GM19035 (cell line): Measurements from ENCODE around the gene NBEA.

Experiments used
- ATAC-seq: cut with Tn5 transposase; IDR thresholded peaks from one replicate; pipeline ENCODE4 v1.9.1; 2021; ENCODE audit not compliant: unreplicated experiment

The NBEA gene

GRCh38 chr13:35496761-35497386, 554.8 kb downstream of the NBEA start:
- ATAC-seq, result no peak

DNA sequence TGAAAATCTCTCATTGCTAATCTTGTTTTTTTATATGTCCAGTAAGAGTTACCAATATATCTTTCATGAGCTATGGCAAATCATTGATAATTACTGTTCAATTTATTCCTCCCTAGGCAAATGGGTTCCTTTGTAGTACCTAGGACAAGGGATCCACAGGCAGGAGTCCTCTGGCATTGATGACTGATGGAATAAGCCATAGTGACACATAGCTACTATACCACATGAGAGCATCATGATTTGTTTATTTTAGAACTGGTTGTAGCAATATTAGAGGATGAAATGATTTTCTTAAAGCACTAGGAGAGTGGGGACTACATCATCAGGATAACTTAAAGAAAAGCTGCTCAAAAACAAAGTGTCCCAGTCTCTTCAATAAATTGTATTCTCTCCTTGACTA, 556.2 kb downstream of the NBEA start:
- ATAC-seq, result no peak

GRCh38 chr13:35499196-35499662, 557.2 kb downstream of the NBEA start:
- no peak for ATAC-seq

DNA sequence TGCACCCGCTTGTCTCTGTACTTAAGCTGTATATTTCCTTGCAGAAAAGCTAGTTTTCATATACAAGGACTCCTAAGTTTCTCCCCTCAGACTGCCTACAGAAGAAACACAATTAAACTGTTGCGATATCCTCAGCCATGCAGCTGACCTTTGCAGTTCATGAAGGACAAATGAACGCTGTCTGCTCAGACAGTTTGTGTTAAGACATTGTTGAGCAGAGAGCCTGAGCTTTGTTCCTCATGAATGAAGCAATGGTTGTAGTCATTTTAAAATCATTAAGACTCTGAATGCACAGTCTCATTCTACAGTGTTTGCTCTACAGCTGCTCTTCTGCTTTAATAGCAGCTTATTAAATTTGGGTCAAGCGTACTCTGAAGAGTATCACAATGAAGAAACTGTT, 557.6 kb downstream of the NBEA start:
- no peak for ATAC-seq

DNA sequence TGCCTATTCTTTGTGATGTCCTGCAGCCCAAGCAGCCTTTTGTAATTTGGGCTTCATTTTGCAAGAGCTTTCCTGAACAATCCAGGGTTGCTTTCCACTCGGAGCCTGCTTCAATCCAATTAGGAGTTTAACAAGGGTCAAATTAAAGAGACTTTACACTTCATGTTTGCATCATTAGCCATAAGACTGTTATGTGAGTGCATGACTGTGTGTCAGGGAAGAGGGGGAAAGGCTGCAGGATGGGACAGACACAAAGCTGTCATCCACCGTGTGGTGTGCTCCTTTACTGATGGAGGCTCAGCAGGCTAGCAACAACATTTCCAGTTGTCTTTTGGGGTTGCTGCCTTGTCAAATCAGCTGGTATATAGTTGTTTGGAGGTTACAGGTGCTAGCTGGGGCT, 558.1 kb downstream of the NBEA start:
- no peak for ATAC-seq

- no peak for ATAC-seq
Observed at GRCh38 chr13:35501661-35502235, 559.7 kb downstream of the NBEA start.

DNA sequence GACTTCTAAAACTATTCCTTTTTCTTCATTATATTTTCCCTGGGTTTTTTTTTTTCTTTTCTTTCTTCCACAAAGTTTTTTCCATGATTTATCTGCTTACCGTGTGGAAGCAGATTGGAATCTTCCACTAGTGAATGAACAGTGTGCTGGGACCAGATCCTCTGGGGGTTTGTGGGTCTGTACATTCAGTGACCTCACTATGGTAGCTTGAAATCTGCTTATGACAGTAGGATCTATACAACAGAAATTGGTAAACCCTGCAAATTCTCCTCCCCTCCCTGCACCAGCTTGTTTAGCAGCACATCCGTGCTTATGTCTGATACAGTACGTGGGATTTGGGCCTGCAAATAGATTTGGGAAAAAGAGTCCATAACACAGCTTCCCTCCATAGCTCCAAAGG, 560.4 kb downstream of the NBEA start:
- no peak for ATAC-seq

DNA sequence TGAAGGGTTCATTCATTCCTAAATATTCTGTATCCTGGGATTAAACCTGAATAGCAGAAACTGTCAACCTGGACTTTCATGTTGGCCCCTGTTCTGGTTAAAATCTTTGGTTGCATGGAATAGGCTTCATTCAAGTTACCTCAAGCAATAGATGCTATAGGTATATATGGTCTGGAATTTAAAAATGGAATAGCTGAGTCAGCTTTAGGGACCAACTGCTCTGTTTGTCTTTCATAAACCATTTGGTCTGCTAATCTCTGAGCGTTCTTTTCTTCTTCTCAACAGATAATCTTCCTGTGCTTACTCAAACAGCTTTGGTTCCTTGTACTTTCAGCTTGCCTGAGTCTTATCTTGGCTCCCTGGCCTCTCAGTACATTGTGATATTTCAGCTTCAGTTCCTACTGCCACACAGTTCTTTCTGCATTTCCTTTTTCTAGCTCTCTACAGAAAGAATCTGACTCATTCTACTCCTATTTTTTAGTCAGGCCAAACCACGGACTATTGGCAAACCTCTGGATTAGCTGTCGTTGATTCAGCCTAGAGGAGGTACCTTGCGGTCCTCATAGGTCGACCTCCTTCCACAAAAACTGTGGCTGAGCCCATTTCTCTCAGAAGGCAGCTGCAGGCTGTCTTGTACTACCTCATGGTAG, 570.3 kb downstream of the NBEA start:
- no peak for ATAC-seq

DNA sequence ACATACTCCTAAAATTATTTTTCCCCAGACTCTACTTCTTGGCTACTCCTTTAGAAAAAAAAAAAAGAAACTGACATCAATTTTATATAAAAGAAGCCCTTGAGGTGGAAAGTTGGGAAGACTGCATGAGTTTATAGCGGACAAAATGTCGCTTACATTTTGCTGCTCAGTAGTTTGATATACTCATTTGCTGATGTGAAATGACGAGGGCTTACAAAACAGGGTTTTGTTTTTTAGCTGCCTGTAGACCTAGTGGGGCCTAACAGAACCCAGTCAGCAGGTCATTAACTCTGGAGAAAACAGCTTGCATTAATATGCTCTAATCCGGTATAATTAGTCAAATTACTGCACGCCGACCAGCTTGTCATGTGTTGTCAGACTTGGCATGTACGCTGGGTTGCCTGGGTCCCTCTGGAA, 572.0 kb downstream of the NBEA start:
- ATAC-seq, result no peak

DNA sequence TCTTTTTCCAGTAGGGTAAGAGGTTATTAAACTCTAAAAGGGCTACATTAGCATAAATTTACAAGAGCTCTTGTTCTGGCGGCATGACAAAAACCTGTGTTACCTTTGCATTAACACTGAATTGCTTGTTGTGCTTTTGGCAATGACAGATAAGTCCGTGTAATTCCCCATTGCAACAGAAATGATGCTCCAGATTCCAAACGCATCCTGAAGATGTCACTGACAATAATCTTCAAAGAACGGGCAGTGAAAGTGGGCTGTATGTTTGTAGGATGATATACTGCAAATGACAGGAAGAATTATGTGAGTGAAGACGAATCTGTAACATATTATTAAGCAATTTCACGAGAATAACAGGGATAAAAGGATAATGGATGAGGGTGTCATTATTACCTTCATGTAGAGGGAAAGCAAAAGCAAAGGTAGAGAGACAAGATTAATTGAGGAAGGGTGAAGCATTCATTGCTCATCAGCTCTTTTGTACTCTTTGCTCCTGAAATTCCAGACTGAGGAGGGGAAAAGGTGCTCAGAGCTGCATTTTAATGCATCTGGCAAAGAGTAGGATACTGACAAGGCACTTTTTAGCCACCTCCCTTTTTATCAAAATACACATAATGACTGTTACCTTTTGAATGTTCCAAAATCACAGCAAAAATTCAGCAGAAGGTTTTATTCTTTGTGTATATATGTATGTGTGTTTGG, 572.9 kb downstream of the NBEA start:
- no peak for ATAC-seq

GRCh38 chr13:35518337-35518946, 576.4 kb downstream of the NBEA start:
- ATAC-seq, result no peak

DNA sequence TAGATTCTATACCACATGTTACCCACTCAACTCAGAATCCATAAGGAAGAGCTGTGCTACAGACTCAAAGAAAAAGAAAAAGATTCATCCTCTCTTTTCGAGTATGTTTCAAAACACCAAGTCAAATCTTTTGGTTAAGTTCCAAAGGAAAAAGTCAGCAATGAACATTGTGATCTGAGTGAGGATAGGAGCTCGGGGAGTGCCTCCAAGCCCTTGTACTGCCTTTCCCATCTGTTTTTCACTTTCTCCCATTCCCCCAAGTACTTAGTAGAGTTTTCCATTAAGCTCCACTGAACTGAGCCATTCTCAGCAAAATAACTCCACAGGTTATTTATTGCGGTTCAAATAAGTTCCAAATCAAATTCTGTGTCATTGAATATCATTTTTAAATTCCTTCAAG, 582.1 kb downstream of the NBEA start:
- ATAC-seq, result no peak

- no peak for ATAC-seq
Observed at GRCh38 chr13:35526577-35526976, 584.5 kb downstream of the NBEA start.

DNA sequence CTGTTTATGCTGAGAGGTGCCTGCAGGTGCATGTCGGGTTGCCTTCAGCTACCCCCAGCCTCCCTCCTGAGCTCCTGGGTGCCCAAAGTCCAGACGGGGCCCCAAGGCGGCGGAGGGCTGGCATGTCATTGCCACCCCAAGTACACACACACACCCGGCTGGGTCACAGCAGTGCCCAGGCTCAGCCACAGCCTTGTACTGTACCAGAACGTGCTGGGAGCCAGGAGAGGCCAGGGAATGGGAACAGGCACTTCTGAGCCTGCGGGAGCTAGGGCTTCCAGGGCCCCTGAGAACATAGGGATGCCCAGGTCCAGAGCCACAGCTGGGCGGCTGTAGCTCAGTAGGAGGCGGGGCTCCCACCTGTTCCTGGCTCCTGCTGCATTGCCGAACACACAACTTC, 585.4 kb downstream of the NBEA start:
- ATAC-seq, result no peak

GRCh38 chr13:35530147-35530546, 588.1 kb downstream of the NBEA start:
- ATAC-seq, result no peak

GRCh38 chr13:35530581-35530980, 588.5 kb downstream of the NBEA start:
- no peak for ATAC-seq

- ATAC-seq, result no peak
Observed at GRCh38 chr13:35531526-35531925, 589.5 kb downstream of the NBEA start.

DNA sequence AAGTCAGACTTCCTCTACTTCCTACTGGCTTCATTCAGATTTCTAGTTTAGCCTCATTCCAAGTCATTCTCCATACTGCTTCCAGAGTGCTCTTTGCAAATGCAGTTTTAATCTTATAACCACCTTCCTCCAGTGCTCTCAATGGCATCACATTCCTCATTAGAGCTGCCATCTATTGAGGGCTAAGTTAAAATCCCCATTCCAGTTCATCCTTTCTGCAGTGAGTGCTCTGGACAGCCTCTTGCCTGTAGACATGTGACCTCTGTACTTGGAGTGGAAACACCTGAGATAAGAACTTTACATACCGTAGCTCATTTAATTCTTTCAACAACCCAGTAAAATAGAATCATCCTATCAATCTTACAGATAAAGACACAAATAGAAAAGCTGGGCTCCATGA, 592.3 kb downstream of the NBEA start:
- no peak for ATAC-seq

- no peak for ATAC-seq
Observed at GRCh38 chr13:35548790-35549189, 606.7 kb downstream of the NBEA start.

DNA sequence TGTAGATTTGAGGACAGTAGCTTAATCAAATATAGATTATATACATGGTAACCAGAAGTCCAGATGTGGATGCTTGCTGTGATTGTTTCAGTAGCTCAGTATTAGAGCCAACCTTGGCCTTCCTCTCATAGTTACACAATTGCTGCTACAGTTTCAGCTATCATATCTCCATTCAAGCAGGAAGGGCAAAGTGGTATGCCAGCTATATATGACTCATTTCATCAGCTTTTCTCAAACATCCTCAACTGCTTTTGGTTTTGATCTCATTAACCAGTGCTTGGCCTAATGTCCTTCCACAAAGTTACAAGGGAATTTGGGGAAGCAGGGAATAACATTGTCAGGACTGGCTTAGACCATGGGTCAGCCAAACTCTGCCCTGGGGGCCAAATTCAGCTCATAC, 607.4 kb downstream of the NBEA start:
- peak; percentile 52 for ATAC-seq

GRCh38 chr13:35552172-35552844, 610.2 kb downstream of the NBEA start:
- ATAC-seq, result no peak
